MM.1S (cell line): ENCODE results near the gene ZNF765.

ENCODE experiments used
- CTCF ChIP-seq: fragments of 300-600 bp; sonication (generic); IDR thresholded peaks from 2 replicates; pipeline ENCODE4 v1.5.1; 2016; ENCODE audit warnings: antibody characterized with exemption, low read length, mixed read lengths
- EZH2 ChIP-seq: fragments of 300-600 bp; sonication (generic); optimal IDR thresholded peaks from 2 replicates; pipeline ENCODE3; 2017; ENCODE audit warnings: low read depth, mild to moderate bottlenecking, antibody characterized with exemption, low read length, mixed read lengths

GRCh38 chr19:53394974-53395839, at the start of gene ZNF765:
- TF ChIP-seq CTCF: peak; percentile 40
- no peak for TF ChIP-seq EZH2
